Stomach (tissue), 9 donors: ENCODE data around the gene NR1I3. TPM values are rescaled to one million over a fixed set of nuclear protein-coding genes. Genes with fewer than 3 reads are reported as not detected.

Experiments used
- DNase-seq, 2 donors: peaks; one replicate each; pipeline versions ENCODE4 v3.0.0 to v3.0.0-alpha.2; 2013 to 2019
- H3K27ac ChIP-seq, 5 donors: fragments of 200-600 bp in 4 of 5; sonication (generic) in 4 of 5; one replicate each; pipeline ENCODE4 v1.5.1; 2013 to 2019; ENCODE audit warnings: mild to moderate bottlenecking in 1 of 5, moderate library complexity in 1 of 5
- H3K27me3 ChIP-seq, 3 donors: fragments of 200-600 bp; sonication (generic); one replicate each; pipeline ENCODE4 v1.5.1; 2017 to 2019; ENCODE audit warnings: mixed run types in 1 of 3
- H3K36me3 ChIP-seq, 4 donors: fragments of 200-600 bp; sonication (generic); 1 replicate in 3 of 4; 2 replicates in 1 of 4; pipeline ENCODE4 v1.5.1; 2016 to 2019
- H3K4me1 ChIP-seq, 4 donors: fragments of 200-600 bp; sonication (generic); one replicate each; pipeline ENCODE4 v1.5.1; 2016 to 2019
- H3K4me3 ChIP-seq, 4 donors: fragments of 200-600 bp; sonication (generic) in 3 of 4; one replicate each; pipeline ENCODE4 v1.5.1; 2016 to 2019; ENCODE audit warnings: mild to moderate bottlenecking in 1 of 4
- H3K9me3 ChIP-seq, 4 donors: fragments of 200-600 bp; sonication (generic); one replicate each; pipeline ENCODE4 v1.5.1; 2016 to 2019
- EP300 ChIP-seq: sonication (generic); formaldehyde crosslinking; IDR thresholded peaks from one replicate; pipeline ENCODE4 v1.6.1; 2017; ENCODE audit warnings: antibody characterized with exemption
- POLR2A ChIP-seq, 4 donors: fragments of 450-650 bp; IDR thresholded peaks; one replicate each; pipeline ENCODE4 v1.6.1; 2016; ENCODE audit warnings: antibody characterized with exemption in 4 of 4, control low read depth in 2 of 4, mild to moderate bottlenecking in 1 of 4, moderate library complexity in 1 of 4
- POLR2AphosphoS5 ChIP-seq, 3 donors: sonication (generic); formaldehyde crosslinking; IDR thresholded peaks; one replicate each; pipeline ENCODE4 v1.6.1; 2016; ENCODE audit warnings: antibody characterized with exemption in 3 of 3
- WGBS, 5 donors: extraction: QIAGEN DNeasy Blood & Tissue Kit in 3 of 5; methylation state at CpG; one replicate each; pipeline versions ENCODE4 v1.1.5 to v1.1.7; 2013 to 2018; 5-methylcytosine and 5-hydroxymethylcytosine counted together
- intact Hi-C: fragments of 100-400 bp; cut with DNase I; formaldehyde crosslinking; loops from one replicate; pipeline ENCODE4 v1.15.1; 2023; ENCODE audit warnings: low total_unique reads
- polyA plus RNA-seq, 3 donors: library from polyadenylated mRNA; stranded (reverse); fragments of 200-250 nt; gene quantifications; one replicate each; pipeline ENCODE4 v1.2.3, GENCODE V29; 2013
- total RNA-seq, 5 donors: library from RNA; depleted of rRNA; stranded (reverse); fragments of >200 nt; gene quantifications; one replicate each; pipeline versions ENCODE4 v1.1.0 to v1.2.3, GENCODE V29; 2014 to 2016
- TF ChIP-seq, protein P1 (sequence below), 7 experiments: fragments of 450-650 bp in 4 of 7; fragments of 200-600 bp in 3 of 7; sonication (generic) in 3 of 7; IDR thresholded peaks; one replicate each; pipeline ENCODE4 v1.5.1; 2016 to 2019; ENCODE audit warnings: antibody characterized with exemption in 7 of 7, control low read depth in 2 of 7, mild to moderate bottlenecking in 1 of 7
- donor health status: healthy with polysubstance abuse.
- donor health status: Bipolar disorder and iron deficiency.
- donor health status: healthy.

NR1I3 gene
- total and polyA plus RNA-seq, 8 donors: 0.55 TPM; not detected in 7

DNA sequence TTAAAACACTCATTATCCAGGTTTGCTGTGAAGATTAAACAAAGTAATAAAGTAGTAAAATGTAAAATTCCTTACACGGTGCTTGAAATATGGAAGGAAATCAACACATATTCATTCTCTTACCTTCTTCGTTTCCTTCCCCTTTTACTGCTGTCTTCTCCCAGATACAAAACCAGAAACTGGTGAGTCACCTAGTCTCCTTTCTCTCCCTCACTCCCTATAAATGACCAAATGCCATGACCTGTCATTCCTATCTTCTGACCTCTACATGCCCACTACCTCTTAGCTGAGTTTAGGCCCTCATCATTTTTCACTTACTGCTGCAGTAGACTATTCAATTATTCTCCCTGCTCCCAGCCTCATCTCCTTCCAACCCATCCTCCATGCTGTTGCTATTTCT, 4.3 kb upstream of the NR1I3 start:
- Histone ChIP-seq H3K4me1 (peaks cover 0 to 6% (median 0%) of the 10 kb centered on the region in 4 donors), H3K4me3 (no peak overlapping the region), H3K27me3 (peaks cover 0 to 5% (median 0%) of the 10 kb centered on the region in 3 donors), H3K36me3 (no peaks in the 10 kb centered on the region), H3K9me3 (no peaks in the 10 kb centered on the region), H3K27ac (no peak overlapping the region)
- 77 to 82% (median 78%) methylated on average over 2 of the region's 2 CpGs for WGBS, 5 donors
- TF ChIP-seq EP300 (no peak), POLR2AphosphoS5 (IDR thresholded peaks at IDR 0.05) (no peak), POLR2A (IDR thresholded peaks at IDR 0.05) (no peak)
- TF ChIP-seq, protein P1, sequence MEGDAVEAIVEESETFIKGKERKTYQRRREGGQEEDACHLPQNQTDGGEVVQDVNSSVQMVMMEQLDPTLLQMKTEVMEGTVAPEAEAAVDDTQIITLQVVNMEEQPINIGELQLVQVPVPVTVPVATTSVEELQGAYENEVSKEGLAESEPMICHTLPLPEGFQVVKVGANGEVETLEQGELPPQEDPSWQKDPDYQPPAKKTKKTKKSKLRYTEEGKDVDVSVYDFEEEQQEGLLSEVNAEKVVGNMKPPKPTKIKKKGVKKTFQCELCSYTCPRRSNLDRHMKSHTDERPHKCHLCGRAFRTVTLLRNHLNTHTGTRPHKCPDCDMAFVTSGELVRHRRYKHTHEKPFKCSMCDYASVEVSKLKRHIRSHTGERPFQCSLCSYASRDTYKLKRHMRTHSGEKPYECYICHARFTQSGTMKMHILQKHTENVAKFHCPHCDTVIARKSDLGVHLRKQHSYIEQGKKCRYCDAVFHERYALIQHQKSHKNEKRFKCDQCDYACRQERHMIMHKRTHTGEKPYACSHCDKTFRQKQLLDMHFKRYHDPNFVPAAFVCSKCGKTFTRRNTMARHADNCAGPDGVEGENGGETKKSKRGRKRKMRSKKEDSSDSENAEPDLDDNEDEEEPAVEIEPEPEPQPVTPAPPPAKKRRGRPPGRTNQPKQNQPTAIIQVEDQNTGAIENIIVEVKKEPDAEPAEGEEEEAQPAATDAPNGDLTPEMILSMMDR (IDR thresholded peaks at IDR 0.05): no peak
- intact Hi-C loops: no loop called here
- no peak for DNase-seq

DNA sequence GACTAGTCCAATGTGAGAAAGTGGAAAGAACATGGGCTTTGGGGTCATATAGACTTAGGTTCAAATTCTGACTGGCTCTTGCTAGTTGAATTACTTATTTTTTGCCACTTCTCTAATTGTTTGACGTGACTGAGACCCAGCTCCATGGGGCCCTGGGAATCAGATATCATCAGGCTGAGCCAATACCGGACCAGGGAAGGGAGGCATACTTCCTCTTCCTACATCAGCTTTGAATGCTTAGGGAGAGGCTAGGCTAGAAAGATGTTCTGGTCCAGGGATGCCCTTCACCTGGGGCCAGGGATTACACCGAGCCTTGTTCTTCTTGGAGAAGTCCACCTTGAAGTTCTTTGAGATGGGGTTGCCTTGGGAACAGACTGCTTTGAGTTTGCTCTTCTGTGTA, 3.7 kb upstream of the NR1I3 start:
- WGBS, 5 donors: 75 to 85% (median 80%) methylated on average over 3 of the region's 3 CpGs

DNA sequence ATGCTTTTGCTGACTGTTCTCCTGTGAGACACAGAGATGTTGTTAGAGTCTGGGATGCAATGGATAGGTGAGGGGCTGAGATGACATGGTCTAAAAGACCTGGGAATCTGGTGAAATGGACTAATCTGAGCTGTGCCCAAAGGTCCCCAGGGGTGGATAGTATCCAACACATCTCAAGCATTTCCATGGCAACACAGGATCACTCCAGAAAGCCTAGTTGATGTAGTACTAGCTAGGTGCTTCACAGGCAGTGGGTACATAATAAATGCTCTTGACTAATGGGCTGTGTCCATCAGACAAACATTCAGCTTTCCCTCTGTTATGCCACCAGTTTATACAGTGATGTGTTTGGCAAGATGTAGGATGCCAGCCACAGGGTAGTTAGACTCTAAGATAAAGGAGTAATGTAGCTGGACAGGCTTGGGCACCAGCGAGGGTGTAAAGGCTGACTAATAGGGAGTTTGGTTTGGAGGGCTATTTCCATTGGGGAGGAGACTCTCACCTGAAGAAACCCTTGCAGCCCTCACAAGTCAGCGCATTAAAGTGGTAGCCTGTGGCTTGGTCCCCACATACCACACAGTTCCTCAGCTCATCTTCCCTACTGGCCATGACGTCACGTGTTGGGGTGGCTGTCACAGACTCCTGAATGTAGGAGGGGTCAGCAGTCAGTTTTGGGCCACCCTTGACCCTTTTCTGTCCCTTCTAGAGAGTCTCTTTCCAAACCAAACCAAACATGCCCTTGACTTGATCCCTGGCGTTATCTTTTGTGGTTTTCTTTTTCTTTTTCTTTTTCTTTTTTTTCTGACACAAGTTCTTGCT, 1.8 kb downstream of the NR1I3 start:
- DNase-seq: no peak
- H3K27ac ChIP-seq: no peak overlapping the region
- no peak for TF ChIP-seq POLR2AphosphoS5 (IDR thresholded peaks at IDR 0.05)
- TF ChIP-seq EP300: no peak
- TF ChIP-seq, protein P1 (IDR thresholded peaks at IDR 0.05): no peak
- TF ChIP-seq POLR2A (IDR thresholded peaks at IDR 0.05): no peak
- no peaks in the 10 kb centered on the region for H3K36me3 ChIP-seq
- H3K4me3 ChIP-seq: no peak overlapping the region
- H3K9me3 ChIP-seq: no peaks in the 10 kb centered on the region
- H3K27me3 ChIP-seq: peaks cover 0 to 6% (median 0%) of the 10 kb centered on the region in 3 donors
- H3K4me1 ChIP-seq: no peaks in the 10 kb centered on the region
- 51 to 71% (median 64%) methylated on average over 4 to 5 of the region's 5 CpGs for WGBS, 5 donors
- intact Hi-C loops: no loop called here

More for the DNA sequence above, 3.7 kb upstream of the NR1I3 start:
- Histone ChIP-seq H3K9me3 (no peaks in the 10 kb centered on the region), H3K27ac (no peak overlapping the region), H3K4me1 (peaks cover 0 to 6% (median 0%) of the 10 kb centered on the region in 4 donors), H3K27me3 (peaks cover 0 to 6% (median 0%) of the 10 kb centered on the region in 3 donors), H3K36me3 (no peaks in the 10 kb centered on the region), H3K4me3 (no peak overlapping the region)
- intact Hi-C loops: no loop called here
- DNase-seq: no peak
- TF ChIP-seq POLR2AphosphoS5 (IDR thresholded peaks at IDR 0.05): no peak
- TF ChIP-seq, protein P1 (IDR thresholded peaks at IDR 0.05): no peak

DNA sequence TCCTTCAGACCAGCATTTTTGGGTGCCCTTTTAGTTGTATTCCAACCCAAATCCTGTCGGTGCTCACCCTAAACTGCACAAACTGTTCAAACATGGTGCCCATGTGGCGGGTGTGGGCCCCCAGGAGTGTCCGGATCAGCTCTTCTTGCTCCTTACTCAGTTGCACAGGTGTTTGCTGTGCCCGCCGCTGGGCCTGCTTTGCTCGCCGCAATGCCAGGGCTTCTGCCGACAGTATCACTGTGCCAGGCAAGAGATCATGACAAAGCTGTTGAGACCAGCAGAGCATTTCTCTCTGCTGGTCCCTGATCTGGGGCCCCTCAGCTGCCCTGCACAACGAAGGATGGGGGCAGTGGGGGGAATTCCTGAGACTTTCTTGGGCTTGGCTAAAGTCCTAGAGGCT, 4.9 kb downstream of the NR1I3 start:
- 81 to 86% (median 82%) methylated on average over 6 to 9 of the region's 9 CpGs for WGBS, 5 donors
- Histone ChIP-seq H3K4me3 (no peak overlapping the region), H3K27me3 (peaks cover 0 to 6% (median 0%) of the 10 kb centered on the region in 3 donors), H3K36me3 (peaks cover 16 to 30% (median 28%) of the 10 kb centered on the region in 4 donors), H3K9me3 (no peaks in the 10 kb centered on the region), H3K4me1 (peaks cover 0 to 1% (median under 1%) of the 10 kb centered on the region in 4 donors), H3K27ac (no peak overlapping the region)
- TF ChIP-seq EP300: no peak
- no peak for TF ChIP-seq POLR2A (IDR thresholded peaks at IDR 0.05)
- TF ChIP-seq, protein P1 (IDR thresholded peaks at IDR 0.05): no peak
- TF ChIP-seq POLR2AphosphoS5 (IDR thresholded peaks at IDR 0.05): no peak
- DNase-seq: no peak
- intact Hi-C loops: no loop called here
